Epithelial cell of esophagus (primary cell): ENCODE data around the gene ICOS.
"Not testable (repeated sequence)": the region's sequence is repeated elsewhere in the genome, so short reads cannot be mapped to it uniquely, and the experiment has no call there.

ENCODE experiments used
- DNase-seq: peaks from one replicate; pipeline ENCODE4 v3.0.0; 2010; ENCODE audit warnings: low read depth
- H3K4me3 ChIP-seq: 2 replicates; pipeline ENCODE4 v1.5.1; 2011; ENCODE audit warnings: mild to moderate bottlenecking, low read length, control low read depth
- CTCF ChIP-seq: IDR thresholded peaks from 2 replicates; pipeline ENCODE4 v1.5.1; 2011; ENCODE audit warnings: low read depth, mild to moderate bottlenecking, low read length, control low read depth, inconsistent platforms; ENCODE audit not compliant: insufficient read depth; ENCODE audit errors: missing control alignments

ICOS gene

DNA sequence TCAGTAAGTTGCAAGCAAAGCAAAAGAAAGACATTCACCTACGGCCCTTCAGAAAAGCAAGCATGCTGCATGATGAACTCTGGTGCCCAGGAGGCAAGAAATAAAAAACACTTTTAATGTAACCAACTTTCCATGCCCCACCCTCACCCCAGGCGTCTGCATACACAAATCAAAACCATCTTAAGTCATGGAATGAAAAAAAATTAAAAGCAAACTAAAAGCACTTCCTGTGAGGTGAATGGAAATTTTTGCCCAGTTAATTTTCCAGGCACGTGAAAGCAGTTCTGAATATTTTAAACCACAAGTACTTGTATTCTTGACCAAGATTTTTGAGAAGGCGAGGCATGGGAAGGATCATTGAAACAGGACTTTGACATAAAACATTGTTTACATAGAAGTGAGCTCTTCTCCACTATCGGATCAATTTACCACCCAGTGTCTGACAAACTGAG, 2.5 kb upstream of the ICOS start:
- no peak overlapping the region for H3K4me3 ChIP-seq
- DNase-seq, result no peak
- TF ChIP-seq CTCF, result no peak

DNA sequence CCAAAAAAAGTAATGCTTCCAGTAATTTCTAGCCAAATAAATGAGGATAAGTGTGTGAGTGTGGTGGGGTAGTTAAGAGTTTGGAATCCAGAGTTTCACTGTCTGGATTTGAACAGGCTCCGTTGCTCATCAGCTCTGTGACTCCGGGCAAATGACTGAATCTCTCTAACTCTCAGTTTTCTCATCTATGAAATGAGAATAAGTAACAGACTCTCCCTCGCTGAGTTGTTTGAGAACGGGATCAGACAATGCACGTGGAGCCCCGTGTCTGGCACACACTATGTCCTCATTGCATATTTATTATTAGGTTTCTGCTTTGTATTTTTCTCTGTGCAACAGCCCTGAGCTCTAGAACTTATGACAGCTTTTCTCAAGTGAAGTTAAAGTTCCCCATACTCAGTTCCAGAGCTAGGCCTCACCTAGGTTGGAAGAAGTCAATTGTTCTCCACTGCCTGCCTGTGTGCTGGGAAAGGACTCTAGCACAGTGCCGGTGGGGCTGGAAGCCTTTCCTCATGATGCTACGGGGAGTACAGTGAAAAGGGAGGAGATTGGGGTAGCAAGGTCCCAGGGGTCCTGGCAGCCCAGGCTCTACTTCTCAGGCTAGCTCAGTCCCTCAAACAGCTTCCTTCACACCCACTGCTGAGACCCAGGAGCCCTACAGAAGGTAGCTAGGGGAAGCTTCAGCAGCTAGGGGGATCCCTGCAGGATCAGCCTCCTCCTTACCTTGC, 1.7 kb upstream of the ICOS start:
- no peak overlapping the region for H3K4me3 ChIP-seq
- no peak for TF ChIP-seq CTCF
- no peak for DNase-seq

- no peak overlapping the region for H3K4me3 ChIP-seq
- DNase-seq, result no peak
- no peak for TF ChIP-seq CTCF
Observed at GRCh38 chr2:203935568-203935967, 995 bp upstream of the ICOS start.

DNA sequence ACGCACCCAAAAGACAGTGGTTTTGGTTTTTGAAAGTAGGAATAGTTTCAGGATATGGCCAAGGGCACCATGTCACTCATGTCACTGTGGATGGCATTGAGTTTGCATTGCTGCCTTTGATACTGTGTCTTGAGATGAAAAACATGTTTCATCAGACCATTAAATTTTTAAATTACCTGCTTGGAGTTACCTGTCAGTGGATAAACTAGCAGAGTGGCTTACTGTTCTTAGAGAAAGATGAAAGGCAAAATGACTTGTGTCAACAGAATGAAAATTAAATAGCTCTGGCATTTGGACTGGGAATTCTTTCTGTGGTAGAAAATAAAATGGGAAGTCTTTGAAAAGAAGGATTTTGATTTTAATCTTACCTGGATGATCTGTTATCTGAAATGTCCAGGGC, 386 bp downstream of the ICOS start:
- no peak overlapping the region for H3K4me3 ChIP-seq

GRCh38 chr2:203937788-203938187, 1.2 kb downstream of the ICOS start:
- TF ChIP-seq CTCF, result no peak
- no peak overlapping the region for H3K4me3 ChIP-seq
- DNase-seq, result no peak

More for the DNA sequence above, 386 bp downstream of the ICOS start:
- no peak for TF ChIP-seq CTCF
- DNase-seq, result no peak

GRCh38 chr2:203940039-203940438, 3.5 kb downstream of the ICOS start:
- H3K4me3 ChIP-seq, result no peak overlapping the region
- no peak for TF ChIP-seq CTCF
- DNase-seq, result no peak

- H3K4me3 ChIP-seq, result not testable (repeated sequence)
- peak; percentile 76 for DNase-seq
Observed at GRCh38 chr2:203943493-203944382, 7.2 kb downstream of the ICOS start.
